ENCODE results near the gene ZNF682. TPM values are rescaled to one million over a fixed set of nuclear protein-coding genes. Genes with fewer than 3 reads are reported as not detected.
A peak's percentile ranks its signal among the peaks of the same experiment; 100 is the strongest.
"Not testable (repeated sequence)": the region's sequence is repeated elsewhere in the genome, so short reads cannot be mapped to it uniquely, and the experiment has no call there.

The ZNF682 gene
- total RNA-seq (1 to 10 TPM in 7 of 9 donors, under 1 TPM in 2; 0.14 to 6.9 (median 3.3) TPM), polyA plus RNA-seq (10 to 100 TPM in 2 of 3 donors, 1 to 10 TPM in 1; 4.6 to 36.0 (median 11.8) TPM)
- long read RNA-seq, donor 1, partial matches to known transcripts: 0 of 1 reads
- long read RNA-seq, donor 1, other reads (novel, unspliced or antisense): 0 of 1 reads
- long read RNA-seq, donor 2, partial matches to known transcripts: 0 of 2 reads
- long read RNA-seq, donor 2, other reads (novel, unspliced or antisense): 0 of 2 reads
- long read RNA-seq, donor 3, partial matches to known transcripts: 0 of 1 reads
- long read RNA-seq, donor 3, other reads (novel, unspliced or antisense): 0 of 1 reads
- long read RNA-seq, donor 4, partial matches to known transcripts: 0 of 5 reads
- long read RNA-seq, donor 4, other reads (novel, unspliced or antisense): 3 of 5 reads
- long read RNA-seq, donor 5, partial matches to known transcripts: 1 of 6 reads
- long read RNA-seq, donor 5, other reads (novel, unspliced or antisense): 2 of 6 reads
- long read RNA-seq, donor 6, partial matches to known transcripts: 0 of 1 reads
- long read RNA-seq, donor 6, other reads (novel, unspliced or antisense): 1 of 1 reads
- long read RNA-seq, donor 7, partial matches to known transcripts: 0 of 1 reads
- long read RNA-seq, donor 7, other reads (novel, unspliced or antisense): 0 of 1 reads
- long read RNA-seq, donor 8: 0 reads
- long read RNA-seq, donor 9, partial matches to known transcripts: 0 of 4 reads
- long read RNA-seq, donor 9, other reads (novel, unspliced or antisense): 0 of 4 reads
- long read RNA-seq, donor 10, partial matches to known transcripts: 0 of 1 reads
- long read RNA-seq, donor 10, other reads (novel, unspliced or antisense): 0 of 1 reads

GRCh38 chr19:20039203-20039723 is at the start of gene ZNF682:
ZNF682 (minus strand) TSS chr19:20039505; CDS start chr19:20039345, 160 bp downstream.
- peak within 1 kb of the TSS in 4 of 5 donors; percentile 19 to 76 (median 42) for H3K27ac ChIP-seq
- H3K4me1 ChIP-seq (replicated peaks in 1 of 2): peaks cover 0 to 8% of the 10 kb centered on the region in 2 donors
- peak within 1 kb of the TSS; percentile 63 to 99 (median 77) for H3K4me3 ChIP-seq
- H3K27me3 ChIP-seq: no peaks in the 10 kb centered on the region
- 0% methylated on average over 6 to 25 of the region's 25 CpGs for WGBS, 4 donors
- peak; percentile 94 to 99 (median 96) for DNase-seq
- H3K36me3 ChIP-seq (replicated peaks in 1 of 2): no peaks in the 10 kb centered on the region
- peak in 1 of 2 donors; percentile 33 for TF ChIP-seq POLR2A (IDR thresholded peaks at IDR 0.05)
- no peak for TF ChIP-seq CTCF (IDR thresholded peaks at IDR 0.05)
- H3K9me3 ChIP-seq (replicated peaks in 1 of 3): no peaks in the 10 kb centered on the region
- intact Hi-C loops (cut with DNase I): no loop called here

- H3K36me3 ChIP-seq (replicated peaks in 1 of 2); H3K27ac ChIP-seq; H3K4me3 ChIP-seq; DNase-seq; H3K9me3 ChIP-seq (replicated peaks in 1 of 3); H3K27me3 ChIP-seq; intact Hi-C loops (cut with DNase I); H3K4me1 ChIP-seq (replicated peaks in 1 of 2): not testable (repeated sequence)
- 58 to 78% (median 73%) methylated on average over 7 of the region's 7 CpGs for WGBS, 4 donors
Measured at GRCh38 chr19:20082876-20083275, 43.6 kb upstream of the ZNF682 start.

- DNase-seq; H3K27me3 ChIP-seq; H3K4me1 ChIP-seq (replicated peaks in 1 of 2); H3K9me3 ChIP-seq (replicated peaks in 1 of 3); H3K27ac ChIP-seq; intact Hi-C loops (cut with DNase I); H3K36me3 ChIP-seq (replicated peaks in 1 of 2); H3K4me3 ChIP-seq: not testable (repeated sequence)
- WGBS, 4 donors: 38 to 71% (median 55%) methylated on average over 3 of the region's 3 CpGs
Measured at GRCh38 chr19:20082232-20082833, 43.0 kb upstream of the ZNF682 start.

- 64 to 89% (median 75%) methylated on average over 3 of the region's 3 CpGs for WGBS, 4 donors
- intact Hi-C loops (cut with DNase I): no loop called here
- H3K27ac ChIP-seq: no peak overlapping the region
- no peaks in the 10 kb centered on the region for H3K4me1 ChIP-seq (replicated peaks in 1 of 2)
- no peak for TF ChIP-seq CTCF (IDR thresholded peaks at IDR 0.05)
- TF ChIP-seq POLR2A (IDR thresholded peaks at IDR 0.05): no peak
- no peaks in the 10 kb centered on the region for H3K9me3 ChIP-seq (replicated peaks in 1 of 3)
- H3K36me3 ChIP-seq (replicated peaks in 1 of 2): no peaks in the 10 kb centered on the region
- no peaks in the 10 kb centered on the region for H3K27me3 ChIP-seq
- H3K4me3 ChIP-seq: no peak overlapping the region
- DNase-seq: no peak
Measured at GRCh38 chr19:20080656-20081055, 41.4 kb upstream of the ZNF682 start.

GRCh38 chr19:20079476-20079875 is 40.2 kb upstream of the ZNF682 start:
- H3K4me1 ChIP-seq (replicated peaks in 1 of 2): no peaks in the 10 kb centered on the region
- H3K27me3 ChIP-seq: no peaks in the 10 kb centered on the region
- no peaks in the 10 kb centered on the region for H3K36me3 ChIP-seq (replicated peaks in 1 of 2)
- intact Hi-C loops (cut with DNase I): no loop called here
- H3K27ac ChIP-seq: no peak overlapping the region
- TF ChIP-seq POLR2A (IDR thresholded peaks at IDR 0.05): no peak
- TF ChIP-seq CTCF (IDR thresholded peaks at IDR 0.05): no peak
- 53 to 72% (median 62%) methylated on average over 8 of the region's 8 CpGs for WGBS, 4 donors
- H3K4me3 ChIP-seq: no peak overlapping the region
- DNase-seq: no peak
- H3K9me3 ChIP-seq (replicated peaks in 1 of 3): no peaks in the 10 kb centered on the region
